Cardiac muscle cell (in vitro differentiated cells and primary cell): ENCODE data around the gene RNF169. TPM values are rescaled to one million over a fixed set of nuclear protein-coding genes. Genes with fewer than 3 reads are reported as not detected.
A peak's percentile ranks its signal among the peaks of the same experiment; 100 is the strongest.

Source experiments
- DNase-seq, 2 donors: peaks; one replicate each; pipeline versions ENCODE4 v3.0.0 to v3.0.0-alpha.2; 2010 to 2017; ENCODE audit warnings: low read depth in 1 of 2, low spot score in 1 of 2
- H3K27ac ChIP-seq: fragments of 200-600 bp; sonication (generic); 2 replicates; pipeline ENCODE4 v1.5.1; 2016
- H3K27me3 ChIP-seq: fragments of 200-600 bp; sonication (generic); 2 replicates; pipeline ENCODE4 v1.6.0; 2016; ENCODE audit warnings: control low read depth
- H3K36me3 ChIP-seq: fragments of 200-600 bp; sonication (generic); 2 replicates; pipeline ENCODE4 v1.5.1; 2016; ENCODE audit warnings: control low read depth
- H3K4me1 ChIP-seq: fragments of 200-600 bp; sonication (generic); 2 replicates; pipeline ENCODE4 v1.8.1; 2017; ENCODE audit warnings: low read depth, mild to moderate bottlenecking, mixed run types
- H3K4me3 ChIP-seq: fragments of 200-600 bp; sonication (generic); 2 replicates; pipeline ENCODE4 v1.5.1; 2016; ENCODE audit warnings: mild to moderate bottlenecking
- H3K9me3 ChIP-seq: fragments of 200-600 bp; sonication (generic); 2 replicates; pipeline ENCODE4 v1.5.1; 2017; ENCODE audit warnings: low read depth, mild to moderate bottlenecking, control low read depth
- CTCF ChIP-seq: IDR thresholded peaks from 2 replicates; pipeline ENCODE4 v1.5.1; 2012; ENCODE audit warnings: low read depth, mild to moderate bottlenecking, low read length
- polyA plus RNA-seq: library from polyadenylated mRNA; unstranded; fragments of >200 nt; fragmentation: Nextera tagmentation; extraction: Ambion mirVana; gene quantifications from 2 replicates; pipeline ENCODE4 v1.2.1, GENCODE V29; 2016
- total RNA-seq: library from RNA; depleted of rRNA; stranded (reverse); fragments of >200 nt; gene quantifications from 2 replicates; pipeline ENCODE4 v1.2.3, GENCODE V29; 2016

RNF169 gene
- total and polyA plus RNA-seq, 2 experiments from 2014 or later = 3.3 to 15.3 TPM

- Histone ChIP-seq H3K36me3 (peaks cover 32% of the 10 kb centered on the region), H3K27me3 (no peaks in the 10 kb centered on the region), H3K27ac (no peak overlapping the region), H3K4me3 (no peak overlapping the region), H3K4me1 (no peaks in the 10 kb centered on the region), H3K9me3 (no peaks in the 10 kb centered on the region)
- DNase-seq = no peak
- TF ChIP-seq CTCF = no peak
Observed at GRCh38 chr11:74842967-74843366, 94.3 kb downstream of the RNF169 start.

GRCh38 chr11:74844072-74844471 lies 95.4 kb downstream of the RNF169 start:
- H3K36me3 ChIP-seq = peaks cover 37% of the 10 kb centered on the region

GRCh38 chr11:74844865-74845264 lies 96.2 kb downstream of the RNF169 start:
- Histone ChIP-seq H3K27me3 (no peaks in the 10 kb centered on the region), H3K4me1 (no peaks in the 10 kb centered on the region), H3K27ac (no peak overlapping the region), H3K4me3 (no peak overlapping the region), H3K36me3 (peaks cover 37% of the 10 kb centered on the region), H3K9me3 (no peaks in the 10 kb centered on the region)
- DNase-seq = no peak
- TF ChIP-seq CTCF = no peak

More at GRCh38 chr11:74844072-74844471, 95.4 kb downstream of the RNF169 start:
- no peak overlapping the region for H3K4me3 ChIP-seq
- no peaks in the 10 kb centered on the region for H3K27me3 ChIP-seq
- H3K9me3 ChIP-seq = no peaks in the 10 kb centered on the region
- TF ChIP-seq CTCF = no peak
- DNase-seq = no peak
- H3K4me1 ChIP-seq = no peaks in the 10 kb centered on the region
- H3K27ac ChIP-seq = no peak overlapping the region

- H3K4me1 ChIP-seq = no peaks in the 10 kb centered on the region
- H3K27me3 ChIP-seq = no peaks in the 10 kb centered on the region
- no peaks in the 10 kb centered on the region for H3K9me3 ChIP-seq
- H3K4me3 ChIP-seq = no peak overlapping the region
- no peak for DNase-seq
- H3K27ac ChIP-seq = no peak overlapping the region
- no peak for TF ChIP-seq CTCF
- H3K36me3 ChIP-seq = peaks cover 30% of the 10 kb centered on the region
Observed at GRCh38 chr11:74845978-74846517, 97.4 kb downstream of the RNF169 start.

- no peaks in the 10 kb centered on the region for H3K4me1 ChIP-seq
- H3K27ac ChIP-seq = no peak overlapping the region
- TF ChIP-seq CTCF = peak; percentile 16
- H3K9me3 ChIP-seq = no peaks in the 10 kb centered on the region
- H3K4me3 ChIP-seq = no peak overlapping the region
- no peaks in the 10 kb centered on the region for H3K27me3 ChIP-seq
- no peak for DNase-seq
- H3K36me3 ChIP-seq = peaks cover 30% of the 10 kb centered on the region
Observed at GRCh38 chr11:74846770-74847169, 98.1 kb downstream of the RNF169 start.

GRCh38 chr11:74847395-74847794 lies 98.7 kb downstream of the RNF169 start:
- Histone ChIP-seq H3K27me3 (no peaks in the 10 kb centered on the region), H3K36me3 (peaks cover 30% of the 10 kb centered on the region), H3K4me1 (no peaks in the 10 kb centered on the region), H3K27ac (no peak overlapping the region), H3K9me3 (no peaks in the 10 kb centered on the region), H3K4me3 (no peak overlapping the region)
- TF ChIP-seq CTCF = no peak
- no peak for DNase-seq
